BE2C (cell line): ENCODE data around the gene PHLPP2.

Source experiments
- DNase-seq: peaks from one replicate; pipeline ENCODE4 v3.0.0-alpha.2; 2020
- H3K27me3 ChIP-seq: fragments of 250-450 bp; sonication (Bioruptor Pico); 2 replicates; pipeline ENCODE4 v1.5.1; 2020; ENCODE audit warnings: mild to moderate bottlenecking
- H3K36me3 ChIP-seq: fragments of 250-450 bp; sonication (Bioruptor Pico); 2 replicates; pipeline ENCODE4 v1.5.1; 2020; ENCODE audit warnings: mild to moderate bottlenecking
- H3K4me1 ChIP-seq: fragments of 250-450 bp; sonication (Bioruptor Pico); 2 replicates; pipeline ENCODE4 v1.5.1; 2020
- H3K4me3 ChIP-seq: 2 replicates; pipeline ENCODE4 v1.5.1; 2011; ENCODE audit warnings: low read depth, low read length
- H3K9me3 ChIP-seq: fragments of 250-450 bp; sonication (Bioruptor Pico); 2 replicates; pipeline ENCODE4 v1.5.1; 2020
- TF ChIP-seq, protein P1 (sequence below): IDR thresholded peaks from 2 replicates; pipeline ENCODE4 v1.5.1; 2012; ENCODE audit warnings: mild to moderate bottlenecking, low read depth, low read length

Gene PHLPP2

DNA sequence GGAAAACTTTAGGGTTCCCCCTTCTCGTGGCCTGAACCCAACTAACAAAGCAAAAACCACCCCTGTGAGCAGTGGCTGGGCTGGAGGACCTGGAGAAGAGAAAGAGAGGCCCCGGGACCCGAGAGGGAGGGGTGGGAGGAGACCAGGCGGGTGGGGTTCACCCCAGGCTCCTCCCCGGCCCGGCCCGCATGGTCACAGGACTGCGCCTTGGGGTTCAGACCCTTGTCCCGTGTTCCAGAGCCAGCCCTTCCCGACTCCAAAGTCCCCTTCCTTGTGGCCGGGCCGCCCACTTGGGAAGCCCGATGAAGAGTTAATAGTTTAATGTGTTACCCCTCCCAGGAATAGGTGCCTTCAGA is 97.7 kb downstream of the PHLPP2 start:
- no peaks in the 10 kb centered on the region for H3K4me1 ChIP-seq
- no peaks in the 10 kb centered on the region for H3K36me3 ChIP-seq
- no peak for DNase-seq
- TF ChIP-seq, protein P1, sequence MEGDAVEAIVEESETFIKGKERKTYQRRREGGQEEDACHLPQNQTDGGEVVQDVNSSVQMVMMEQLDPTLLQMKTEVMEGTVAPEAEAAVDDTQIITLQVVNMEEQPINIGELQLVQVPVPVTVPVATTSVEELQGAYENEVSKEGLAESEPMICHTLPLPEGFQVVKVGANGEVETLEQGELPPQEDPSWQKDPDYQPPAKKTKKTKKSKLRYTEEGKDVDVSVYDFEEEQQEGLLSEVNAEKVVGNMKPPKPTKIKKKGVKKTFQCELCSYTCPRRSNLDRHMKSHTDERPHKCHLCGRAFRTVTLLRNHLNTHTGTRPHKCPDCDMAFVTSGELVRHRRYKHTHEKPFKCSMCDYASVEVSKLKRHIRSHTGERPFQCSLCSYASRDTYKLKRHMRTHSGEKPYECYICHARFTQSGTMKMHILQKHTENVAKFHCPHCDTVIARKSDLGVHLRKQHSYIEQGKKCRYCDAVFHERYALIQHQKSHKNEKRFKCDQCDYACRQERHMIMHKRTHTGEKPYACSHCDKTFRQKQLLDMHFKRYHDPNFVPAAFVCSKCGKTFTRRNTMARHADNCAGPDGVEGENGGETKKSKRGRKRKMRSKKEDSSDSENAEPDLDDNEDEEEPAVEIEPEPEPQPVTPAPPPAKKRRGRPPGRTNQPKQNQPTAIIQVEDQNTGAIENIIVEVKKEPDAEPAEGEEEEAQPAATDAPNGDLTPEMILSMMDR = no peak
- peaks cover 28% of the 10 kb centered on the region for H3K27me3 ChIP-seq
- H3K9me3 ChIP-seq = no peaks in the 10 kb centered on the region; the same call in 1 of the 2 replicates
- no peak overlapping the region for H3K4me3 ChIP-seq

DNA sequence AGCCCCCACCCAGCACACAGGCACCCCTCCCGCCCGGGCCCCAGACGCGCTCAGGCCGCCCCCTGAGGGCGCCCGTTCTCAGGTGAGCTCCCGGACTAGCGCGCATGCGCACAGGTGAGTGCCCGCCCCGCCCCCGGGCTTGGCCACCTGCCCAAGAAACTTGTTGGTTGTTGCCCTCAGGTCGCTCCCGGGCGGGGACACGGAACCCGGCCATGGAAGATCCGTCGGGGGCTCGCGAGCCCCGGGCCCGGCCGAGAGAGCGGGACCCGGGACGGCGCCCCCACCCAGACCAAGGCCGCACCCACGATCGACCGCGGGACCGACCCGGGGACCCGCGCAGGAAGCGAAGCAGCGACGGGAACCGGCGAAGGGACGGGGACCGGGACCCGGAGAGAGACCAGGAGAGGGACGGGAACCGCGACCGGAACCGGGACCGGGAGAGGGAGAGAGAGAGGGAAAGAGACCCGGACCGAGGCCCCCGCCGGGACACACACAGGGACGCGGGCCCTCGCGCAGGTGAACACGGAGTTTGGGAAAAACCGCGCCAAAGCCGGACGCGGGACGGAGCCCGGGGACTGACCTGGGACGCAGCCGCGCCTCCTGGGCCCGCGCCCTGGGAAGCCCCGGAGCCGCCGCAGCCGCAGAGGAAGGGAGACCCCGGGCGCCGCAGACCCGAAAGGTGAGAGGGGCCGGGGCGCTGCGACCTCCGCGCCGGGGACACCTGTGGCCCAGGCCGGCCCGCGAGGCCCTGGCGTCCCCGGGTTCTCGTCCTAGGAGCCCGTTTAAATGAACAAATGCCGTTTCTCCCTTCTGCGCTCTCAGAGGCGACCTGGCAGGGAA is 98.3 kb downstream of the PHLPP2 start, which contains the start of gene MARVELD3:
MARVELD3 (plus strand) TSS at position 167 of the 840 bp plus-strand sequence; CDS start at position 213, 46 bp downstream.
- H3K4me3 ChIP-seq = no peak within 1 kb of the TSS
- H3K4me1 ChIP-seq = no peaks in the 10 kb centered on the region
- no peak for DNase-seq
- TF ChIP-seq, protein P1 = no peak
- H3K36me3 ChIP-seq = no peaks in the 10 kb centered on the region
- H3K27me3 ChIP-seq = peaks cover 28% of the 10 kb centered on the region
- H3K9me3 ChIP-seq = no peaks in the 10 kb centered on the region; the same call in 1 of the 2 replicates

DNA sequence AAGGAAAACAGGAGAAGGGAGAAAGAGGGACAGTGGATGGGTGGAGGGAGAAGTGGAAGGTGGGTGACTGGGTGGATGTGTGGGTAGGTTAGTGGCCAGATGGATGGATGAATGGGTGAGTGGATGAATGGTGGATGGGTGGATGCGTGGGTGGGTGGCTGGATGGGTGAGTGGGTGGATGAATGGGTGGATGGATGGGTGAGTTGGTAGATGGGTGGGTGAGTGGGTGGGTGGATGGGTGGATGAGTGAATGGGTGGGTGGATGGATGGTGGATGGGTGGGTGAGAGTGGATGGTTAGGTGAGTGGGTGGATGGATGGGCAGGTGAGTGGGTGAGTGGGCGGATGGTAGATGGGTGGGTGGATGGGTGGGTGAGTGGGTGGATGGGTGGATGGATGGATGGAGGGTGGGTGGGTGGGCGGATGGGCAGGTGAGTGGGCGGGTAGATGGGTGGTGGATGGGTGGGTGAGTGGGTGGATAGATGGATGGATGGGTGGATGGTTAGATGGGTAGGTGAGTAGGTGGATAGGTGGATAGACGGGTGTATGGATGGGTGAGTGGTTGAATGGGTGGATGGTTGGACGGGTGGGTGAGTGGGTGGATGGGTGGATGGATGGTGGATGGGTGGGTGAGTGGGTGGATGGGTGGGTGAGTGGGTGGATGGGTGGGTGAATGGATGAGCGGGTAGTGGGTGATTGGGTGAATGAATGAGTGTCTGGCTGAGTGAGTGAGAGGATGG is 99.2 kb downstream of the PHLPP2 start:
- H3K27me3 ChIP-seq = peaks cover 28% of the 10 kb centered on the region
- H3K36me3 ChIP-seq = no peaks in the 10 kb centered on the region
- TF ChIP-seq, protein P1 = no peak
- DNase-seq = no peak
- H3K4me3 ChIP-seq = no peak overlapping the region
- H3K9me3 ChIP-seq = no peaks in the 10 kb centered on the region; the same call in 1 of the 2 replicates
- no peaks in the 10 kb centered on the region for H3K4me1 ChIP-seq

DNA sequence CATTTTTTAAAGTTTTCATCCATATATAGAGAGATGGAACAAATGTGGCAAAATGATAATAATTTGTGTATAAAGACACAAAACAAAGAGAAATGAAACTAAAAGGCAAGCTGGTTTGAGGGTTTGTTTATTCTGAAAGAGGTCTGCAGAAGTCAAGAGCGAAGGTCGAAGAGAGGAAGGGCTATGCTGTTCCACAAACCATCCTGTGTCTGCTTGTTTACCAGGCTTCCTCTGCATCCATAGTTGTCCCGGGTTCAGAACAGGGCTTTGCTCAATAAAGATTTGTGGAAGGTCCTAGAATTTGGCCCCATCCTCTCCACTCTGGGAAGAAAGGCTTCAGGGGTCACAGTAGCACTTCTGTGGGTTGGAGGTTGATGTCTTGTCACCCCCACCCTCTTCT is 100.9 kb downstream of the PHLPP2 start:
- H3K4me1 ChIP-seq = no peaks in the 10 kb centered on the region
- no peak for DNase-seq
- TF ChIP-seq, protein P1 = no peak
- H3K9me3 ChIP-seq = no peaks in the 10 kb centered on the region; the same call in 1 of the 2 replicates
- peaks cover 28% of the 10 kb centered on the region for H3K27me3 ChIP-seq
- no peaks in the 10 kb centered on the region for H3K36me3 ChIP-seq
- no peak overlapping the region for H3K4me3 ChIP-seq

DNA sequence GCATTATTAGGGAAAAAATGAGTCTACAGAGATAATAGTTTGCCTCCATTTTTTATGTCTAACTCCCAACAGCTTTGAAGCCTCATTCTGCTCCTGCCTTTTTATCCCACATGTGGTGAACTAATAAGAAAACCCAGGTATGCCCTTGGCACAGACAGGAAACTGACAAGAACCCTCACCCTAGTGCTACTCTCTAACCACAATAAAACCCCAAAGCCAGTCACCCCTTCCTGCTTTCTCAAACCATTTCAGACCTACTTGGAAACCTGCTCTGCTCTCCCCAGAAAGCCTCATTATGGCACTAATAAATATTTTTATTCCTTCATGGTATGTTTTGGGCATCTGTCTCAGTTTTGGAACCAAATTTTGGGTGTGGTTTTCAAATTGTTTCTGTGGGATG is 102.4 kb downstream of the PHLPP2 start:
- H3K9me3 ChIP-seq = no peaks in the 10 kb centered on the region; the same call in 1 of the 2 replicates
- H3K27me3 ChIP-seq = peaks cover 25% of the 10 kb centered on the region
- TF ChIP-seq, protein P1 = no peak
- no peak for DNase-seq
- H3K36me3 ChIP-seq = no peaks in the 10 kb centered on the region
- H3K4me3 ChIP-seq = no peak overlapping the region
- H3K4me1 ChIP-seq = no peaks in the 10 kb centered on the region
